OCI-LY7 (cell line): ENCODE data around the gene CCDC17.

Experiments used
- CTCF ChIP-seq: fragments of 200-600 bp; sonication (generic); conservative IDR thresholded peaks from 2 replicates; pipeline ENCODE4 v1.5.1; 2014; ENCODE audit warnings: mild to moderate bottlenecking, antibody characterized with exemption, low read length, moderate library complexity, mixed read lengths
- EZH2phosphoT487 ChIP-seq: fragments of 200-600 bp; sonication (generic); IDR thresholded peaks from 2 replicates; pipeline ENCODE4 v1.6.1; 2018; ENCODE audit warnings: low read depth, borderline replicate concordance, mild to moderate bottlenecking, mixed run types, antibody characterized with exemption, low read length, moderate library complexity, mixed read lengths

DNA sequence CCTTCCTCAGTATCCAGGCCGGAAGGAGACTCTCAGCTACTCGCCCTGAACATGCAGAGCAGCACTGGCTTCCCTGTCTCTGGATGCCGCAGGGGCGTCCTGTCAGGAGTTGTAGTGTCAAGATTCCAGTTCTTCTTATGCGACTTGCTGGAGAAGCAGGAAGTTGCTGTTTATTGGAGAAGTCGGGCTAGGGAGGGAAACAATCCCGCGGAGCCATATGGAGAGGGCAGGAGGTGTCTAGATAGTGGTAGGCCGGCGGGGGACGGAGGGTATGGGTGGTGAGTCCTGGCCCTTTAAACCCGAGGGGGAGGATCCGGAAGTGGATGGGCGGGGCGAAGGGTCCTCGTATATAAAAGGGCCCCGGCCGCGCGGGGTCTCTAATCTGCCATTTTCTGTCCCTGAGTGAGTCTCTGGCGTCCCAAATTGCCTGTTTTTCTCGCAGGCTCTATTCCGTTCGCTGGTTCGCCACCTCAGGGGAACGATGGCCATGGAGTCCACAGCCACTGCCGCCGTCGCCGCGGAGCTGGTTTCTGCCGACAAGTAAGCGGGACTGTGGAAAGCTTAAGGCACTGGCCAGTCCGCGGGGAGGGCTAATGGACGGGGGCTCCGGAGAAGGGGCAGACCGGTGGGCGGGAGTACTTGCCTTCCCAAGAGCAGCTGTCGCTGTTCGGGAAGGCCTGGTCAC is 40.0 kb downstream of the CCDC17 start, which contains the start of gene NASP:
- TF ChIP-seq CTCF (no peak), EZH2phosphoT487 (no peak)
